GM18867 (cell line): Measurements from ENCODE around the gene GIPC1.

Source experiments
- ATAC-seq: cut with Tn5 transposase; IDR thresholded peaks from one replicate; pipeline ENCODE4 v1.9.1; 2021; ENCODE audit warnings: mild to moderate bottlenecking, moderate library complexity; ENCODE audit not compliant: unreplicated experiment

Gene GIPC1

GRCh38 chr19:14494910-14495671, 836 bp downstream of the GIPC1 start:
- ATAC-seq: no peak

- ATAC-seq: no peak
Measured at GRCh38 chr19:14494411-14494810, 1.5 kb downstream of the GIPC1 start.

DNA sequence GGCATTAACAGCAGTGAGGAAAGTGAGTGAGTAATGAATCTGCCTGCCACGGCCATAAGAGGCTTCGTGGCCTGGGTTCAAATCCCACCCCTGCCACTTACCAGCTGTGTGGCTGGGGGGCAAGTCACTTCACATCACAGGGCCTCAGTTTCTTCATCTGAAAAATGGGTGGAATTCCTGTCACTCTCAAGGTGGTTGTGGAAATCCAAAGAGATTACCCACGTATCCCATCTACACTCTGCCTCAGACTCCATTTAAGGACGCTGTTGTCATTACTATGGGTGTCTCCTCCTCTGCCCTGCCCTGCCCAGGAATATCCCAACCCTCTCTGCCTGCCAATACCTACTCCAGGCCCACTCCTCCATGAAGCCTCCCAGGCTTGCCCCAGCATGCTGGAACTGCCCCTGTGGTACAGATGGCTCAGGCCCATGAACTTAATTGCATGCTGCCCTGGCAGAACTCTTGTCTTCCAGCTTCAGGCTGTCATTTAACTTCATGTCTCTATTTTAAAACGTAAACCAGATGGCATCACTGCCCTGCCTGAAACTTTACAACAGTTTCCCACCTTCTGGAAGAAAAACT, 3.1 kb downstream of the GIPC1 start:
- ATAC-seq: no peak

DNA sequence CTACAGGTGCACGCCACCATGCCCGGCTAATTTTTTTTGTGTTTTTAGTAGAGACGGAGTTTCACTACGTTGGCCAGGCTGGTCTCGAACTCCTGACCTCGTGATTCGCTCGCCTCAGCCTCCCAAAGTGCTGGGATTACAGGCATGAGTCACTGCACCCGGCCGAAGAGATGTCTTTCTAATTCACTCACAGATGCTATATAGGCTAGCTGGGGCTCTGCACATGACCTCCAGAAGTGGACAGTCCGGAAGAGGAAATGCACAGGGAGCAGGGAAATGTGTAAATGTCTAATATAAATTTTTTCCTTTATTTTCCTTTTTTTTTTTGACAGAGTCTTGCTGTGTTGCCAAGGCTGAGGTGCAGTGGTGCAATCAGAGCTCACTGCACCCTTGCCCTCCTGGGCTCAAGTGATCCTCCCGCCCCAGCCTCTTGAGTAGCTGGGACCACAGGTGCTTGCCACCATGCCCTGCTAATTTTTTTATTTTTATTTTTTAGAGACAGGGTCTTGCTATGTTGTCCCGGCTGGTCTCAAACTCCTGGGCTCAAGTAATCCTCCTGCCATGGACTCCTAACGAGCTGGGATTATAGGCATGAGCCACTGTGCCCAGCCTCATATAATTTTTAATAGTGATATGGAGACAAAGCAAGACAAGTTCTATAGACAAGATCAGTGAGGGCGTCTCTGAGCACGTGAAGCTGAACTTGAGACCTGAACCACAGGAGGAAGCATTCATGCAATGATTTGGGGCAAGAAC, 8.4 kb downstream of the GIPC1 start:
- no peak for ATAC-seq

GRCh38 chr19:14482172-14482941, 13.6 kb downstream of the GIPC1 start:
- no peak for ATAC-seq

DNA sequence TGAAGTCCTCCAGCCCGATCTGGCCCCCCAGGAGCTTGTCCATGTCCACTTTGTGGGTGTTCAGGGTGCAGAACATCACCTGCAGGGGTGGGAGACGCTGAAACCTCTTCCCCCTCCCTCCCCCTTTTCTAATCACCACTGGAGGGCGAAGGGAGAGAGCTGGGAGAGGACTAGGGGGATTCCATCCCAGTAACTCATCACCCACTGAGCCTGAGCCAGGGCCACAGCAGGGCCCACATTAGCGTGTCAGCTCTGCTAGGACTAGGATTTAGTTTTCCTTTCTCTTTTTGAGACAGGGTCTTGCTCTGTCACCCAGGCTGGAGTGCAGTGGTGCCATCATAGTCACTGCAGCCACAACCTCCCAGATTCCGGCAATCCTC, 15.2 kb downstream of the GIPC1 start:
- no peak for ATAC-seq

DNA sequence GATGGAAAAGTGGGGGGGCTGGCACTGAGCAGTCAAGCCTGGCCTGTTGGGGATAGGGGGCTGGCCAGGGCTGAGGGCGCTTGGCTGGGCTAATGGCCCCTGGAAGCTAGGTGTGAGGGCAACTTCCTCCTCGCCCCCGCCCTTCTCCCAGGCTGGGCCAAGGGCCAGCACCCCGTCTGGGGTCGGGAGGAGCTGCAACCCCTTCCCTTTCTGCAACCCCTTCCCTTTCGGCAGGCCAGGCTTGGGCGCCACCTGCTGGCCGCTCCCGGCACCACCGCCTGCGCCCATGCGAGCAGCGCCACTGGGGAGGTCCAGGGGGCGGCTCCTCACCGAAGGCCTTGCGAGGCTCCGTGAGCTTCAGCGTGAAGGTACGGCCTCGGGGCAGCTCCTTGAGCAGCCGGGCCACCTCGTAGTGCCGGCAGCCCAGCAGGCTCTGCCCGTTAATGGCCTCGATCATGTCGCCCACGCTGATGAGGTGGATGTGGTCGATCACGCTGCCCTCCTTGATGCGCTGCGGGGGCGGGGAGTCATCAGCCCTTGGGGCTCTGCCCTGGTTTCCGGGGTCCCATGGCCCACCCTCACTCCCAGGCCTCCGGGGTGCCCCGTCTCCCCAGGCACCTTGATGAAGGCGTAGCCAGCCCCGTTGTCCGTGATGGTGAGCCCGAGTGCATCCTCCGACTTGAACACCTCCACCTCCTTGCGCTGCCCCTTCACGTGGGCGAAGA, 15.8 kb downstream of the GIPC1 start:
- no peak for ATAC-seq

GRCh38 chr19:14479309-14479974, 16.5 kb downstream of the GIPC1 start:
- no peak for ATAC-seq

DNA sequence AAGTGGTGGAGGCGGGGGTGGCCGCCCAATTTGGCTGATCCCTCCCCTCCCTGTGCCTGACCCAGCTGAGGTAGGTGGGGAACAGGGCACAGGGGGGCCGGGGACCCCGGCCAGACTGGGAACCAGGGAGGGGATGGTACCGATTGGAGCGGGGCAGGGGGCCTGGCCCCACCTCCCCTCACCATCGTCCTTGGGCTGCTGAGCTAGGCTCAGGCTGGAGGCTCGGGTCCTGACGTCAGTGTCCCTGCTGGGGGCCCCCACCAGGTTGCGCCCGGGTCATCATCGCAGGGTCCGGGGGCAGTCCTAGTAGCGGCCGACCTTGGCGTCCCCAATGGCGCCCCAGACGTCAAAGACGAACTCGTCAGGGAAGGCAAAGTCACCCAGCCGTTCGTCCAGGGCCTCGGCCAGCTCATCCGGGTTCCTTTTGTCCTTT, 17.8 kb downstream of the GIPC1 start:
- ATAC-seq: no peak

- ATAC-seq: no peak
Measured at GRCh38 chr19:14477418-14478112, 18.4 kb downstream of the GIPC1 start.

GRCh38 chr19:14476673-14477401, 19.1 kb downstream of the GIPC1 start:
- ATAC-seq: no peak

- no peak for ATAC-seq
Measured at GRCh38 chr19:14476327-14476672, 19.6 kb downstream of the GIPC1 start.

- no peak for ATAC-seq
Measured at GRCh38 chr19:14475251-14476073, 20.5 kb downstream of the GIPC1 start, which contains the start of gene PTGER1. PTGER1 (minus strand) TSS chr19:14475354; CDS start chr19:14474320, 1,034 bp downstream.

DNA sequence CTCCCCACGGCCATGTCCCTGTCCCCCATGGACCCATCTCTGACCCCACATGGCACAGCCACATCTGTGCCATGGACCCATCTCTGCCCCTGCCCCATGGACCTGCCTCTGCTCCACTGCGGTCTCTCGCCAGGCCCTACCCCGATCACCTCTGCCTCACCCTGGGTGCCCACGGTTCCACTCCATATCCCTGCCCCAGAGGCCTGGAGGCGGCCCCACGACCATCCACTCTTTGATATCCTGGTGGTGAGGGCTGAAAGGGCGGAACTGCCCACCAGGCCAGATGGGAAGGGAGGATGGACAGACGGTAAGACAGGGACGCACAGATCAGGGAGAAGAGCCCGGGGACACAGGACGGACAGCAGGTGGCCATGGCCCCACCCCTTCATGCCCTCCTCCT, 21.1 kb downstream of the GIPC1 start:
- no peak for ATAC-seq

DNA sequence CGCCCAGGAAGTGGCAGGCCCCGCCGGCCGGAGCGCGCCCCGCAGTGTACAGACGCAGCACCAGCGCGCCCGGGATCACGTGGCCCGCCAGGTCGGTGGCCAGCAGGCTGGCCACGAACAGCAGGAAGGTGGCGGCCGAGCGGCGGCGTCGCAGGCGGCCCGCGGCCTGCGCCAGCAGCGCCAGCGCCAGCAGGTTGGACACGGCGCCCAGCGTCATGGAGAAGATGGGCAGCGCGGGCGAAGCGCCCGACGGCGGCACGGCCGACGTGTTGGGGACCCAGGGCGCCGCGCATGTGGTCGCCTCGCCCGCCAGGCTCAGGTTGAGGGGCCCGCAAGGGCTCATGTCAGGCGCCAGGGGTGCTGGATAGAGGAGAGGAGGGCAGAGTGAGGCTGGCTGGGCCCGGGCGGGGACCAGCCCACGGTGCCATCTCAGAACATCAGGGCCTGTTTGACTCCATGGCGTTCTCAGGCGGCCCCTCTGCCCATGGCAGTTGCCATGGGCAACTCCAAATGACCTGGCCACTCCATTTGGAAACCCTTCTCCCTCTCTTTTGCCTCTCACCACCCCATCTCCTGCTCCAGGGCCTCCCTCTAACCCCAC, 21.8 kb downstream of the GIPC1 start:
- ATAC-seq: no peak

- no peak for ATAC-seq
Measured at GRCh38 chr19:14473073-14473977, 22.6 kb downstream of the GIPC1 start.
